Muscle of leg (tissue), 11 donors: ENCODE data around the gene MED10. TPM values are rescaled to one million over a fixed set of nuclear protein-coding genes. Genes with fewer than 3 reads are reported as not detected.

Source experiments
- DNase-seq: peaks from one replicate; pipeline ENCODE4 v3.0.0; 2013
- H3K27ac ChIP-seq: one replicate; pipeline ENCODE4 v1.5.1; 2013; ENCODE audit warnings: mild to moderate bottlenecking, low read length, control low read depth
- H3K27me3 ChIP-seq: one replicate; pipeline ENCODE4 v1.6.1; 2013; ENCODE audit warnings: low read length; ENCODE audit not compliant: control insufficient read depth, insufficient read depth
- H3K36me3 ChIP-seq: one replicate; pipeline ENCODE4 v1.6.1; 2013; ENCODE audit warnings: low read length; ENCODE audit not compliant: control insufficient read depth, insufficient read depth
- H3K4me1 ChIP-seq: one replicate; pipeline ENCODE4 v1.6.1; 2013; ENCODE audit warnings: low read length; ENCODE audit not compliant: control insufficient read depth, insufficient read depth
- H3K4me3 ChIP-seq: one replicate; pipeline ENCODE4 v1.5.1; 2013; ENCODE audit warnings: low read length, control low read depth
- H3K9me3 ChIP-seq: replicated peaks from 2 replicates; pipeline ENCODE4 v1.6.1; 2013; ENCODE audit warnings: low read depth, low read length; ENCODE audit not compliant: control insufficient read depth
- WGBS: methylation state at CpG from one replicate; pipeline ENCODE4 v1.1.5; 2013; ENCODE audit warnings: missing lambda C conversion rate; ENCODE audit not compliant: insufficient coverage; 5-methylcytosine and 5-hydroxymethylcytosine counted together
- polyA plus RNA-seq, 8 donors: library from polyadenylated mRNA; unstranded; fragments of 120-200 nt; gene quantifications; one replicate each; pipeline versions ENCODE4 v1.2.1 to v1.2.3, GENCODE V29; 2013; ENCODE audit warnings: inconsistent platforms in 1 of 8, low replicate concordance in 1 of 8; ENCODE audit not compliant: insufficient read length in 8 of 8, insufficient read depth in 1 of 8
- total RNA-seq: library from RNA; stranded (reverse); fragments of 120-200 nt; gene quantifications from one replicate; pipeline ENCODE4 v1.2.4, GENCODE V29; 2013

MED10 gene
- total and polyA plus RNA-seq, 9 donors, result 15.6 to 41.4 (median 35.8) TPM

- H3K9me3 ChIP-seq, result peaks cover 3% of the 10 kb centered on the region
- no peak for DNase-seq
- no peak overlapping the region for H3K4me3 ChIP-seq
- no peaks in the 10 kb centered on the region for H3K36me3 ChIP-seq
- no peak overlapping the region for H3K27ac ChIP-seq
- no peaks in the 10 kb centered on the region for H3K4me1 ChIP-seq
- H3K27me3 ChIP-seq, result peaks cover 10% of the 10 kb centered on the region
- WGBS, result 75% methylated on average over 2 of the region's 2 CpGs
These were observed 15.3 kb upstream of the MED10 start for GRCh38 chr5:6393596-6394194.

DNA sequence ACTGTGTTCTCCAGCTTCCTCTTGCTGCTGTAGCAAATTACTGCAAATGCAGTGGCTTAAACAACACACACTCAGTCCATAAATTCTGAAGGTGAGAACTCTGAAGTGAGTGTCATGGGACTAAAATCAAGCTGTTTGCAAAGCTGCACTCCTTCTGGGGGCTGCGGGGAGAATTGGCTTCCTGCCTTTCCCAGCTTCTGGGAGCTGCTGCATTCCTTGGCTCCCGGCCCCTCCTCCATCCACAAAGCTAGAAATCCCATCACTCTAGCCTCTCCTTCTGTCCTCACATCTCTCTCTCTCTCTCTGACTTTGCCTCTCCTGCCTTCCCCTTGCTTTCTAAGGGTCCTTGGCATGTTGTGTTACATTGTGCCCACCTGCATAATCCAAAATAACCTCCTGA, 14.2 kb upstream of the MED10 start:
- Histone ChIP-seq H3K9me3 (no peaks in the 10 kb centered on the region), H3K4me3 (no peak overlapping the region), H3K4me1 (no peaks in the 10 kb centered on the region), H3K27me3 (peaks cover 8% of the 10 kb centered on the region), H3K27ac (no peak overlapping the region), H3K36me3 (no peaks in the 10 kb centered on the region)
- 14% methylated on average over 2 of the region's 2 CpGs for WGBS
- no peak for DNase-seq

DNA sequence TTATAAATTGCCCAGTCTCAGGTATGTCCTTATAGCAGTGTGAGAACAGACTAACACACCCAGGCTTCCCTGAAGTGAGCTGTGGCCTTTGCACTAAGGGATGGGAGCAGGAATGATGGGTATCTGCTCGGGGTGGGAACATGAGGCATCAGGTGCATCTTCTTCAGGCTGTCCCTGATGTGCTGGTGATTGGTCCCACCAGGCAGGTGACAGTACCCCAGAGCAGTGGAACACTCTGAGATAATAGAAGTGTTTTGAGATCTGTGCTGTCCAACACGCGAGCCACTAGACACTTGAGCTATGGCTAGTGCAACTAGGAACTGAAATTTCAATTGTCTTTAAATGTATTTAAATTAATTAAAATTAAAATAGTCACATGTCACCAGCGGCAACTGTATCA, 12.8 kb upstream of the MED10 start:
- H3K27me3 ChIP-seq, result peaks cover 8% of the 10 kb centered on the region
- no peaks in the 10 kb centered on the region for H3K36me3 ChIP-seq
- DNase-seq, result no peak
- H3K9me3 ChIP-seq, result no peaks in the 10 kb centered on the region
- no peaks in the 10 kb centered on the region for H3K4me1 ChIP-seq
- no peak overlapping the region for H3K4me3 ChIP-seq
- WGBS, result 100% methylated on average over 1 of the region's 4 CpGs
- H3K27ac ChIP-seq, result no peak overlapping the region

DNA sequence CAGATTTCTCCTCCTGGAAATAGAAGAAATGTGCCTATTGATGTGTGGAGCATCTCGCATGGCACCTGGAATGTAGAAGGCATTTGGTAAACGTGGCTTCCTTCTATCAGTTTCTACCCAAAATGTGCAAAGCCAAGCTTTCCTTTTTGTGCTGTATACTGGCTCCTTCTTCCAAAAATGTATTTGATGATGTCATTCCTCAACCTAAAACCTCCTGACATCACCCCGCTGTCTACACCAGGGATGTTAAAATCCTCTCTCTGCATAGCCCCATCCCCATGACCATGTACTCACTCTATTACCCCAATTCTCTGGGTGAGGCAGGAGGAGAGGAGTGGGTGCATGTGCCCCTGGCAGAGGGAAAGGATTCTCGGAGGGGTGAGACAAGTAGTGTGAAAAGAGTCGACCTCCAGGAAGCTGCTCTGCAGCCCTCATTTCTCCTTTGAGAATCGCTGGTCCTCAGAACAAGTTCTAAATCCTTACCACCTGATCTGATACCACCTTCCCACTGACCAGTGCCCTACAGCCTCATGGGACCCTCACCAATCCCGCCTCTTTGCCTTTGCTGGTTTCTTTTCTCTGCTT, 11.7 kb upstream of the MED10 start:
- 88% methylated on average over 1 of the region's 7 CpGs for WGBS
- DNase-seq, result no peak
- H3K9me3 ChIP-seq, result no peaks in the 10 kb centered on the region
- H3K4me1 ChIP-seq, result no peaks in the 10 kb centered on the region
- no peak overlapping the region for H3K4me3 ChIP-seq
- no peak overlapping the region for H3K27ac ChIP-seq
- H3K27me3 ChIP-seq, result peaks cover 8% of the 10 kb centered on the region
- no peaks in the 10 kb centered on the region for H3K36me3 ChIP-seq

GRCh38 chr5:6389397-6389796, 11.1 kb upstream of the MED10 start:
- Histone ChIP-seq H3K36me3 (no peaks in the 10 kb centered on the region), H3K27ac (no peak overlapping the region), H3K4me1 (no peaks in the 10 kb centered on the region), H3K9me3 (no peaks in the 10 kb centered on the region), H3K27me3 (peaks cover 9% of the 10 kb centered on the region), H3K4me3 (no peak overlapping the region)
- WGBS, result 80% methylated on average over 1 of the region's 5 CpGs
- DNase-seq, result no peak

DNA sequence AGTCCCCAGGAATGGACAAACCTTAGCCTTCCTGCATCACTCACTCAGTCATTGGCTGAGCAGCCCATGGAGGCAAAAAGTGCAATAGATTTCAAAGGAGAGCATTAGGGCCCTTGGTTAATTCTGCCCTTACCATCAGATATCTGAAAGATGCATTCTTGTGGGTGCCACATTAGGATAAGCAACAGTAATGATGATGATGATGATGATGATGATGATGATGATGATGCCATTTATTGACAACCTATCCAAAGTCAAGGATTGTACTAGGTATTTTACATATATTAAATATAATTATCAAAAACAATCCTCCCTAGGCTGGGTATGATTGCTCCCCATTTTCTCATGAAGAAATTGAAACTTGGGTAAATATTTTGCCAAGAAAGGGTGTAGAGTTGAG, 9.6 kb upstream of the MED10 start:
- H3K27me3 ChIP-seq, result peaks cover 10% of the 10 kb centered on the region
- H3K27ac ChIP-seq, result no peak overlapping the region
- DNase-seq, result no peak
- no peaks in the 10 kb centered on the region for H3K9me3 ChIP-seq
- H3K4me1 ChIP-seq, result no peaks in the 10 kb centered on the region
- no peak overlapping the region for H3K4me3 ChIP-seq
- no peaks in the 10 kb centered on the region for H3K36me3 ChIP-seq

DNA sequence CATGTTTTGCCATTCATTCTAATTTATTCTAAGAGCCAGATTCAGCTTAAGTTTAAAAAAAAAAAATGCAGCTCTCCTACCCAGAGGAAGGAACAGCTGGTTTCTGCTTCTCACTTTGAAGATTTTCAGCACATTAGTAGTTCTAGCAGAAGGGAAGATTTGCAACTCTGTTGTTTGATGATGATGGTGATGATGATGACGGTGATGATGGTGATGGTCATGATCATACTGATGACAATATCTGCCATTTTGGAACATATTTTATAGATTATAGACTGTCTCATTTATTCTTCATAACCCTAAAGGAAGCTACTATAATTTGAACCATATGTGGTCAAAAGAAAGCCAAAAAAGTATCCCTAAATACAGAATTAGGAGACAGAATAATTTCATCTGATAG, 7.9 kb upstream of the MED10 start:
- Histone ChIP-seq H3K4me1 (no peaks in the 10 kb centered on the region), H3K27ac (no peak overlapping the region), H3K9me3 (no peaks in the 10 kb centered on the region), H3K4me3 (no peak overlapping the region), H3K36me3 (no peaks in the 10 kb centered on the region), H3K27me3 (peaks cover 10% of the 10 kb centered on the region)
- peak; percentile 43 for DNase-seq
- no CpG with 5 or more reads among the region's 1 CpG for WGBS

DNA sequence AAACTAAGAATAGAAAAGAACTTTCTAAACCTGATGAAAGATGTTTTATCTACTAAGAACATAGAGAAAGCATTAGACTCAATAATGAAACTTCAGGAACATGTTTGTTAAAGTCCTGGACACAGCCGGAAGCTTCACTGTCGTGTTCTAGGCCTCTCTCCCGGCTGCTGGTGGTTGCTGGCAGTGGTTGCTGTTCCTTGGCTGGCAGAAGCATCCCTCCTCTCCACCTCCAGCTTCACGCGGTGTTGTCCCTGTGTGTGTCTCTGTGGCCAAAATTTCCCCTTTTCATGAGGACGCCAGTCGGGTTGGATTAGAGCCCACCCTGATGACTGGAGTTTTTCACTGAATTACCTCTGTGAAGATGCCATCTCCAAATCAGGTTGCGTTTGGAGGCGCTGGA, 6.5 kb upstream of the MED10 start:
- Histone ChIP-seq H3K9me3 (no peaks in the 10 kb centered on the region), H3K4me1 (no peaks in the 10 kb centered on the region), H3K27me3 (peaks cover 8% of the 10 kb centered on the region), H3K4me3 (no peak overlapping the region), H3K27ac (no peak overlapping the region), H3K36me3 (no peaks in the 10 kb centered on the region)
- 88% methylated on average over 6 of the region's 9 CpGs for WGBS
- DNase-seq, result no peak

DNA sequence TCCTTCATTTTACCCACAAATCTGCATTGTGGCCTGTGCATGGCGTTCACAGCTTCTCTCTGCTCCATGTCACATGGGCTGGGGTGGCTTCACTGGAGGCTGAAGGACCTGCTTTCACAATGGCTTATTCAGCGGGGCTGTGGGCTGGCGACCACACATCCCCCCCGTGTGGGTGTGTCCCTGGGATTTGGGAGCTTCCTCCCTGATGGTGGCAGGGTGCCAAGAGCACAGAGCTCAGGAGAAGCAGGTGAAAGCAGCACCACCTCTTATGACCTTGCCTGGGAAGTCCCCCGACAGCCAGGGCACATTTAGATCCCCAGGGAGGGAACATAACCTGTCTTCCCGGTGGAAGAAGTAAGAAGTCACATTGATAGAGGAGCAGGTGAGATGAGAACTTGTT, 5.0 kb upstream of the MED10 start:
- H3K4me1 ChIP-seq, result peaks cover 4% of the 10 kb centered on the region
- peaks cover 5% of the 10 kb centered on the region for H3K27me3 ChIP-seq
- WGBS, result 66% methylated on average over 5 of the region's 6 CpGs
- H3K36me3 ChIP-seq, result no peaks in the 10 kb centered on the region
- H3K4me3 ChIP-seq, result no peak overlapping the region
- no peaks in the 10 kb centered on the region for H3K9me3 ChIP-seq
- no peak overlapping the region for H3K27ac ChIP-seq
- no peak for DNase-seq

- peaks cover 3% of the 10 kb centered on the region for H3K27me3 ChIP-seq
- peaks cover 23% of the 10 kb centered on the region for H3K36me3 ChIP-seq
- H3K9me3 ChIP-seq, result no peaks in the 10 kb centered on the region
- DNase-seq, result no peak
- WGBS, result no CpG with 5 or more reads among the region's 4 CpGs
- H3K27ac ChIP-seq, result no peak overlapping the region
- H3K4me3 ChIP-seq, result no peak overlapping the region
- H3K4me1 ChIP-seq, result peaks cover 13% of the 10 kb centered on the region
These were observed 899 bp upstream of the MED10 start for GRCh38 chr5:6379246-6379645.

DNA sequence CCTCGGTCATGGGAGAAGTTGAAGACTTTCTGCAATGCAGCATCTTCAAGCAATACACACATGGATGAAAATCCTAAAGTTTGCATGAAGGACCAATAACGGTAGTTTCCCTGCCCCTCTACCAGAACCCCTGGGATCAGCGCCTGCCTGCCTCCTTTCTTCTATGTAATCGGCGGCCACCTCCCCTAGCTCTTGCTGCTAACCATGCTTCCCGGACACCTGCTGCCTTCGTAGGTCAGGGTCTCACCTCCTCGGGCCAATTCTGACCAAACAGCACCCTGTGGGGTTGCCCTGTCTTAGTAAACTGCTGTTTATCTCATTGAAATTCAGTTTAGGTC, 388 bp upstream of the MED10 start:
- H3K36me3 ChIP-seq, result peaks cover 25% of the 10 kb centered on the region
- H3K27me3 ChIP-seq, result peaks cover 3% of the 10 kb centered on the region
- H3K9me3 ChIP-seq, result no peaks in the 10 kb centered on the region
- DNase-seq, result no peak
- no peak overlapping the region for H3K27ac ChIP-seq
- 0% methylated on average over 7 of the region's 8 CpGs for WGBS
- peaks cover 13% of the 10 kb centered on the region for H3K4me1 ChIP-seq
- peak overlapping the region; percentile 98 for H3K4me3 ChIP-seq
